Adipose tissue (tissue), 3 donors: ENCODE data around the gene CDSN. TPM values are rescaled to one million over a fixed set of nuclear protein-coding genes. Genes with fewer than 3 reads are reported as not detected.
"Not testable (repeated sequence)": the region's sequence is repeated elsewhere in the genome, so short reads cannot be mapped to it uniquely, and the experiment has no call there.

ENCODE experiments used
- H3K27ac ChIP-seq: one replicate; pipeline ENCODE4 v1.5.1; 2013; ENCODE audit warnings: low read depth, low read length
- WGBS, 3 donors: extraction: QIAGEN DNeasy Blood & Tissue Kit; methylation state at CpG; one replicate each; pipeline ENCODE4 v1.1.7; 2013; 5-methylcytosine and 5-hydroxymethylcytosine counted together
- polyA plus RNA-seq, 3 donors: library from polyadenylated mRNA; stranded (reverse); fragments of 200-250 nt; gene quantifications; one replicate each; pipeline ENCODE4 v1.2.3, GENCODE V29; 2013
- donor health status: healthy with polysubstance abuse.
- donor health status: Bipolar disorder and iron deficiency.
- donor health status: healthy.

The CDSN gene
- polyA plus RNA-seq, 3 donors: 0.03 TPM; not detected in 2

- 22 to 51% (median 30%) methylated on average over 3 of the region's 3 CpGs for WGBS, 3 donors
- no peak overlapping the region for H3K27ac ChIP-seq
These were observed 25.8 kb downstream of the CDSN start for GRCh38 chr6:31094389-31094881.

DNA sequence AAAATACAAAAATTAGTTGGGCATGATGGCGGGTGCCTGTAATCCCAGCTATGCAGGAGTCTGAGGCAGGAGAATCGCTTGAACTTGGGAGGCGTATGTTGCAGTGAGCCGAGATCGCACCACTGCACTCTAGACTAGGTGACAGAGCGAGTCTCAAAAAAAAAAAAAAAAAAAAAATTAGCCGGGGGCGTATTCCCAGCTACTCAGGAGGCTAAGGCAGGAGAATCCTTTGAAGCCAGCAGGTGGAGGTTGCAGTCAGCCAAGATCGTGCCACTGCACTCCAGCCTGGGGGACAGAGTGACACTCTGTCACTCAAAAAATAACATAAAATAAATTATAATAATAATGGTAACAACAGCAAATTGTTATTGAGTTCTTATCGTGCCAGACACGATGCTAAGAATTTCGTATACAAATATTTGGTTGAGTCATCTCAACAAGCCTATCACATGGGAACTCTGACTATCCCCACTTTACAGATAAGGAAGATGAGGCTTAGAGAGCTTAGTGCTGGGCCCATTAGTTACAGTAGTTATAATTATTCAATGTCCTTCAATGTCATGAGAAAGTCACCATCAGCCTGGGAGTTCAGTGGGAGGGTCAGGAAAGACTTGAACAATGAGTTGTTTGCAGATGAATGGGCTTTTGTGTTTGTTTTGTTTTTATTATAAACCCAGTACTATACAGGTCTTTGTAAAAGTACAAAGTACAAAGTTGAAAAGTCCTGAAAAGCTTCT lies 27.3 kb downstream of the CDSN start:
- 80 to 93% (median 89%) methylated on average over 12 of the region's 12 CpGs for WGBS, 3 donors
- no peak overlapping the region for H3K27ac ChIP-seq

DNA sequence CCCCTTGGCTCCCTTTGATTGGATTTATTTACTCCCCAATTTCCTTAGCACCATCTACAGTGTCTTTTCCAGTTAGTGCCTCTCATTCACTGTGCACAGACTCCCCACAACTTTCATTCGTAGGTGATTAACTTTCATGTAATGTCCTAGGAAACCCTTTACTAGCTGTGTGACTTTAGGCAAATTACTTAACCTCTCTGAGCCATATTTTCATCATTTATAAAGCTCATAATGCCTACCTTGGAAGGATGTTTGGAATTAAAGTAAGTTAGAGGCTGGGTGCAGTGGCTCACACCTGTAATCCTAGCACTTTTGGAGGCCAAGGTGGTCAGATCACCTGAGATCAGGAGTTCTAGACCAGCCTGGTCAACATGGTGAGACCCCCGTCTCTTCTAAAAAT lies 28.0 kb downstream of the CDSN start:
- 95 to 97% (median 96%) methylated on average over 2 of the region's 2 CpGs for WGBS, 3 donors
- H3K27ac ChIP-seq: no peak overlapping the region

DNA sequence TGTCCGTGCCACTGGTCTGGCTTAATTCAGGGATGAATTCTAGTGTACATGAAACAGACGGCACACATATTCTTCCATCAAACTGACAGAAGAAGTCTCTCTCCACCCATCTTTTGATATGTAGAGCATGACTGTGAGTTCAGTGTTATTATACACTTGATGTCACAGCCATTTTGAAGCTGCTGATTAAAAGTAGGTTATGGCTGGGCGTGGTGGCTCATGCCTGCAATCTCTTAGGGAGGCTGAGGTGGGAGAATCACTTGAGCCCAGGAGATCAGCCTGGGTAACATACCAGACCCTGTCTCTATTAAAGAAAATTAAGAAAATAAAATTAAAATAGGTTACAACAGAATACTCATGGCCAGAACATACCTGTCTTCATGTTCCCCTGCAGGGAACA lies 28.6 kb downstream of the CDSN start:
- no peak overlapping the region for H3K27ac ChIP-seq
- 46 to 59% (median 50%) methylated on average over 3 of the region's 3 CpGs for WGBS, 3 donors

DNA sequence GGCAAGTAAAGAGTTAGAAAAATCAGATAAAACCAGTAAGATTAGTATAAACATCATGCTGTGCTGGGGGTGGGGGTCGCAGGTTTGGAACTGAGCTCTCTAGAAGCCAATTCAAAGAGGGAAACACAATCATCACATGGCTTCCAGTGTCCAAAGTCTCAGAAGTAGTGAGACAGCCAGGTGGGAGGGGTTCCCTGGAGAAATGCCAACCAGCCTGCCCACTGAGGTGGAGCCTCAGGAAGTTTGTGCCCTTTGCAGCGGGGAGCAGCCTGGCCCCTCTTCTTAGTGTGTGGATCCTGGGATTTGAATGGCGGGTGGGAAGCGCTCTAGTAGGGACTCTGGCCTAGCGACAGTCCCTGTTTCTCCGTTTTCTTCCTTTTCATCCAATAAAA lies 29.3 kb downstream of the CDSN start:
- WGBS, 3 donors: 91 to 92% (median 92%) methylated on average over 6 of the region's 6 CpGs
- H3K27ac ChIP-seq: no peak overlapping the region

GRCh38 chr6:31090275-31090972 lies 29.8 kb downstream of the CDSN start:
- 84 to 94% (median 91%) methylated on average over 3 of the region's 3 CpGs for WGBS, 3 donors

GRCh38 chr6:31087494-31088089 lies 32.7 kb downstream of the CDSN start:
- WGBS, 3 donors: 11 to 13% (median 13%) methylated on average over 14 of the region's 14 CpGs
- no peak overlapping the region for H3K27ac ChIP-seq

More at GRCh38 chr6:31090275-31090972, 29.8 kb downstream of the CDSN start:
- no peak overlapping the region for H3K27ac ChIP-seq

GRCh38 chr6:31086788-31087440 lies 33.3 kb downstream of the CDSN start:
- WGBS, 3 donors: 19 to 35% (median 23%) methylated on average over 7 of the region's 7 CpGs
- no peak overlapping the region for H3K27ac ChIP-seq

- 37 to 51% (median 38%) methylated on average over 8 of the region's 8 CpGs for WGBS, 3 donors
- H3K27ac ChIP-seq: no peak overlapping the region
These were observed 36.4 kb downstream of the CDSN start for GRCh38 chr6:31083742-31084354.

DNA sequence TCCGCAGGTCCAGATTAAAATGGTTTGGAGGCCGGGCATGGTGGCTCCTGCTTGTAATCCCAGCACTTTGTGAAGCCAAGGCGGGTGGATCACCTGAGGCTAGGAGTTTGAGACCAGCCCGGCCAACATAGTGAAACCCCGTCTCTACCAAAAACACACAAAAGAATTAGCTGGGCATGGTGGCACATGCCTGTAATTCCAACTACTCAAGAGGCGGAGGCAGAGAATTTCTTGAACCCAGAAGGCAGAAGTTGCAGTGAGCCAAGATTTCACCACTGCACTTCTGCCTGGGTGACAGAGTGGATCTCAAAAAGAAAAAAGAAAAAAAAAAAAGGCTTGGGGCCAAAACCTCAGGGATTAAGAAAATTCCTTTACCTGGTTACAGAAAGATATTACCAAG lies 38.4 kb downstream of the CDSN start:
- WGBS, 3 donors: 81 to 91% (median 90%) methylated on average over 6 of the region's 6 CpGs

DNA sequence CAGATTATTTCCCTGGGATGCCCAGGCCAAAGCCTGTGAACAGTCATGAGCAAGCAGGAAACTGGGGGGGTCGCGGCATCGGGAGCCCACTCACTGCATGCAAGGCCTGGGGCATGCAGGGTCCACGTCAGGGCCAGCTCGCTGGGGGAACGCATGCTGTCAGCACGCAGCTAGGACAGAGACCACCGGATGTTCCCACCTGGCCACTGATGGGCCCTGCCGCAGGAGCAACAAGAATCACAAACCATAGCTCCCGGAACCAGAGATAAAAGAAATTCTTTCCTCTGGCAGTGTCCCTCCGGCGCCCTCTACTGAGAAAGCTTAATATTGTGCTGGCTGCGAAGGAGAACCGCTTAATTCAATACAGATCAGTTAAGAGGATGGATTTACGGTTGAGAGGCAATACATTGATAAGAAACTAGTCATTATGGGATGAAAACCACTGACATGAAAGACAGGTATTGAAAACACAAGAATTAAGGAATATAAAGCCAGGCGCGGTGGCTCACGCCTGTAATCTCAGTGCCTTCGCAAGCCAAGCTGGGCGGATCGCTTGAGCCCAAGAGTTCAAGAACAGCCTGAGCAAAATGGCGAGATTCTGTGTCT lies 40.5 kb downstream of the CDSN start:
- 17 to 27% (median 22%) methylated on average over 22 of the region's 22 CpGs for WGBS, 3 donors
- H3K27ac ChIP-seq: no peak overlapping the region

More for the DNA sequence above, 38.4 kb downstream of the CDSN start:
- no peak overlapping the region for H3K27ac ChIP-seq

- 90 to 92% (median 91%) methylated on average over 4 of the region's 4 CpGs for WGBS, 3 donors
- no peak overlapping the region for H3K27ac ChIP-seq
These were observed 43.6 kb downstream of the CDSN start for GRCh38 chr6:31076611-31077010.

GRCh38 chr6:31075528-31075927 lies 44.7 kb downstream of the CDSN start:
- WGBS, 3 donors: 93 to 100% (median 100%) methylated on average over 1 of the region's 1 CpG
- no peak overlapping the region for H3K27ac ChIP-seq

GRCh38 chr6:31074401-31074800 lies 45.8 kb downstream of the CDSN start:
- WGBS, 3 donors: 89 to 94% (median 94%) methylated on average over 4 of the region's 4 CpGs
- H3K27ac ChIP-seq: no peak overlapping the region

DNA sequence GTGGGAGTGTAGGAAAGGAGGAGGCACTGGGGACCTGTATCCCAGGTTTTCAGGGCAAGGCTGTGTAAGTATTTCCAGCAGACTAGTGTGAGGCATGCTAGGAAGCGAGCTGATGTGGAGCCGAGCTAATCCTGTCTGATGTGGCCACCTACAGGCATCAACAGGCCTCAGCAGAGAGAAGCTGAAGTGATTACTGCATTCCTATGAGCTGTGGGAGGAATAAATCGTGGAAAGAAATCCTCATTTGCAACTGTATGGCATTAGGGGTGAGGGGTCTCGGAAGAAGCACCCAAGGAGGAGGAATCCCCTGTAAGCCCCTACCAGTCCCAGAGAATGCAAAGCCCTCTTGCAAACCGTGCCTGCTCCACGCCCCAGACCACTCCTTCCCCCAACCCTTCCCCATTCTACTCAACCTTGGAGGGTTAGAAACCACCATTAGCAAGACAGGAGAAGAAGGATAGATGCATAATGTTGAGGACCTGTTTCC lies 49.5 kb downstream of the CDSN start:
- 34 to 48% (median 45%) methylated on average over 6 of the region's 6 CpGs for WGBS, 3 donors
- H3K27ac ChIP-seq: no peak overlapping the region

DNA sequence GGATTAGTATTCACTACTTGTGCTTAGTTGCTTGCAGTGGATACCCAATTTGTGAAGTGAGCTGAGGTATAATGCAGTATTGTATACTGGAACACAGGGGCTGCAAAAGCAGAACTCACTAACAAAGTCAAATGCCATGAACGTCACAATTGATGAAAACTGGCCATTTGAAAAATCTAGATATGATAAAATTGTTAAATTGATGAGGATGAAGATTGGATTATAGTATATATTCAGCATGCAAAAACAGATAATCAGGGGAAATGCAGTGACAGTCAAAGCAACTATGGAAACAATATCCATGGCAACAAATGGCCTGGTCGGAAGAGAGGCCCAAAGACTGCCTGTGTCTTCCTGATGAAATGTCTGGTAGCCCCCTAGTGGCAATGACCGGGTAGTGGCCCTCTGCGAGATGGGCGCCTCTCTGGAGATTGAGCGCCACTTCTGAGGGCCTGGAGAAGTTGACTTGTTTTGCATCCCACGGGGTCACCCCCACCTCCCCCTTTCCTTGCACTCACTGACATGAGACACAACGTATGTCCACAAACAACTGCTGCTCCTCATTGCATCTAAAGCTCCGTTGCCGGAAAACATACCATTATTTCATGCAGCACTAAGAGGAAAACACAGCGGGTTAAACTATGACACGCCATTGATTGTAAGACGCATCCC lies 51.4 kb downstream of the CDSN start:
- H3K27ac ChIP-seq: no peak overlapping the region
- WGBS, 3 donors: 38 to 52% (median 49%) methylated on average over 13 of the region's 13 CpGs

GRCh38 chr6:31067891-31068668 lies 52.2 kb downstream of the CDSN start:
- 80 to 86% (median 81%) methylated on average over 6 of the region's 11 CpGs for WGBS, 3 donors
- H3K27ac ChIP-seq: not testable (repeated sequence)
